Fibroblast of pulmonary artery (primary cell): Measurements from ENCODE around the gene OTX1.

Source experiments
- DNase-seq: peaks from one replicate; pipeline ENCODE4 v3.0.0-alpha.2; 2010; ENCODE audit warnings: low read depth
- H3K4me3 ChIP-seq: replicated peaks from 2 replicates; pipeline ENCODE4 v1.5.1; 2011; ENCODE audit warnings: low read depth, mild to moderate bottlenecking, control low read depth, low read length, moderate library complexity
- TF ChIP-seq, protein P1 (sequence below): IDR thresholded peaks from 2 replicates; pipeline ENCODE4 v1.5.1; 2011; ENCODE audit warnings: mild to moderate bottlenecking, control low read depth, low read length, inconsistent platforms; ENCODE audit errors: missing control alignments

OTX1 gene

DNA sequence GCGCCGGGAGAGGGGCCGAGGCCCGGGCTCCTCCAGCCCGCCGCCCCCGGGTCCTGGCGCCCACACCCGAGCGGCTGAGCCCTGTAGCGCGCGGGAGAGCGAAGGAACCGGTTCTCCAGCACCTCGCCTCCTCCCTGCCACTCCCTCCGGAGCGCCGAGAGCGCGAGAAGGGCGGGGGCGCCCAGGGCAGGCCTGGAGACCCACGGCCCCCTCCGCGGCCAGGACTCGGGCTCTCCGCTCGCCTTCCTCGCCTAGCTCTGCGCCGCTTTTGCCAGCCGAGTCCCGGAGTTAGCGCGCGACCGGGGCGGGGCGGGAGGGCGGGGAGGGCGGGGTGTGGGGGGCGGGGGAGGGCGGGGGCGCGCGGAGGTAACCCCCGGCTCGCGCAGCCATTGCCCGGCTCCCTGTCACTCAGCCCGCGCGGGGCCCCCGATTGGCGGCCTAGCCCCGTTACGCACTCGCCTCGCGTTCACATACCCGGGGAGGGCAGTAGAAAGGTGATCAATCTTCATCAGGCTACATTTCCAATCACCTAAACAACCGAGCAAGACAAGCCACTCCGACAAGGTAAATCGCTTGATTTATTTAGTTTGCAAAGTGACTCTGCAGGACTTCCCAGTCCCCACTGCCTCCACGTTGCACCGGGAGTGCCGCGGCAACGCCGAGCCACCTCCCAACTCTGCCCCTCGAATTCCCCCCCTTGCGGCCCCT is at the start of gene OTX1:
Gene OTX1, plus strand, starts transcription at position 497 of the 708 bp plus-strand sequence. CDS start 2,161 bp downstream, outside the sequence.
- peak within 1 kb of the TSS; percentile 60 for H3K4me3 ChIP-seq
- TF ChIP-seq, protein P1, sequence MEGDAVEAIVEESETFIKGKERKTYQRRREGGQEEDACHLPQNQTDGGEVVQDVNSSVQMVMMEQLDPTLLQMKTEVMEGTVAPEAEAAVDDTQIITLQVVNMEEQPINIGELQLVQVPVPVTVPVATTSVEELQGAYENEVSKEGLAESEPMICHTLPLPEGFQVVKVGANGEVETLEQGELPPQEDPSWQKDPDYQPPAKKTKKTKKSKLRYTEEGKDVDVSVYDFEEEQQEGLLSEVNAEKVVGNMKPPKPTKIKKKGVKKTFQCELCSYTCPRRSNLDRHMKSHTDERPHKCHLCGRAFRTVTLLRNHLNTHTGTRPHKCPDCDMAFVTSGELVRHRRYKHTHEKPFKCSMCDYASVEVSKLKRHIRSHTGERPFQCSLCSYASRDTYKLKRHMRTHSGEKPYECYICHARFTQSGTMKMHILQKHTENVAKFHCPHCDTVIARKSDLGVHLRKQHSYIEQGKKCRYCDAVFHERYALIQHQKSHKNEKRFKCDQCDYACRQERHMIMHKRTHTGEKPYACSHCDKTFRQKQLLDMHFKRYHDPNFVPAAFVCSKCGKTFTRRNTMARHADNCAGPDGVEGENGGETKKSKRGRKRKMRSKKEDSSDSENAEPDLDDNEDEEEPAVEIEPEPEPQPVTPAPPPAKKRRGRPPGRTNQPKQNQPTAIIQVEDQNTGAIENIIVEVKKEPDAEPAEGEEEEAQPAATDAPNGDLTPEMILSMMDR = no peak
- DNase-seq = peak; percentile 46

DNA sequence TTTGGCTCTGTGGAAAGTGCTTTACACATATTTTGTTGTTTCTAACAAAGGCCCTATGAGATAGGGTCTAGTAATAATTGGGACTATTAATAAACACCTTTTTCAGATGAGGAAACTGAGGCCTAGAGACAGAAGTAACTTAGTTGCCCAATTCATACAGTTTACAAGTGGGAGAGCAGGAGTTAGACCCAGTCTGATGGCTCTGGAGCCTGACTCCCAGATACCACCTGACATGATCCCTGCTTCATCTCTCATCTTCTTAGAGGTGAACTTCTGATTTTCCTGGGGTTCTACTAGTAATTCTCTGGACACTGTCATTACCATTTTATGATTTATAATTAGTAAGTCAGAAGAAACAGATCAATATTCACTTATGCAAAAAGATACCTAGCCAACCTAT is 49.1 kb upstream of the OTX1 start:
- TF ChIP-seq, protein P1 = no peak
- no peak overlapping the region for H3K4me3 ChIP-seq
- no peak for DNase-seq

DNA sequence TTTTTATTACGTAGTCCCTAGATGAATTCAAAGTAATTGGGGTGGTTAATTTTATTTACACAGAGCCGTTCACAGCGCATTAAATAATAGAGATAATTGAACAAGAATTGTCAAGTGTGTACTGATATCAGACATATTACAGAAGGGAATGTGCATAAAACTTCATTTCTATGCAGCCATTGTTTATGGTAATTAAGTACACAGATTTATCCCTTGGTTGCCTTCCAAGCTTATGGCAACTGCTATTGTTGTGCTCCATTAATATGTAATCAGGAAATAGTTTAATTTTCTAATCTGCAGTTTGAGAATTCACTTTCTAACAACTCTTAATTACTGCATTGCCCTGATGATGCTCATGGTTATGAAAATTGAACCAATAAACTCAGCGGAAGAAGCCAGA is 47.3 kb upstream of the OTX1 start:
- TF ChIP-seq, protein P1 = no peak
- DNase-seq = no peak
- no peak overlapping the region for H3K4me3 ChIP-seq

DNA sequence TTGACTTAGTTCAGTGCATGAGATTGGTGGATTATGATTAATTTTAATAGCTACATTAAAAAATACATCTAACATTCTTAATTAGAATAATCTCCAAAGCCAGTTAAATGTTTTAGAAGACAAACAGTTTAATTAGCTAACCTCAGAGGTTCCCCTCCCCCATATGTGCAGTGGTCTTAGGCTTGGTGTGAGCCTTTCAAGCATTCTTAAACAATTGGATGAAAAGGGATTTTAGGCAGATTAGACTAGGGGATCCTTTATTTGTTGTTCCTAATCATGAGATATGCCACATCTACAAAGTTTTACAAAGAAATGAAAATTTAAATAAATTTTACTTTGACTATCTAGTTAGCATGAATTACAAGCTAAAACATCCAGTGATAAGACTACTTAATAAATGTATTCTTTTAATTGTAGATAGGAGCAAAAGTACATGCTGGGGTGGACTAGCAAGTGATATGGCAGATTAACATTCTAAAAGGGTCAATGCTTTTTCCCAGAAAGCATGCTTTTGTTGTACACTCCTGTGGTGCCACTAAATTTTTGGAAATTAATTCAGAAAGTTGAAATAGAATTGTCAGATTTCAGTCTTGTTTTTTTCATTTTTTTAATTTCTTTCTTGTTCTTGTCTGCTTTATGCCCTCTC is 42.7 kb upstream of the OTX1 start:
- no peak overlapping the region for H3K4me3 ChIP-seq
- TF ChIP-seq, protein P1 = no peak
- DNase-seq = no peak

DNA sequence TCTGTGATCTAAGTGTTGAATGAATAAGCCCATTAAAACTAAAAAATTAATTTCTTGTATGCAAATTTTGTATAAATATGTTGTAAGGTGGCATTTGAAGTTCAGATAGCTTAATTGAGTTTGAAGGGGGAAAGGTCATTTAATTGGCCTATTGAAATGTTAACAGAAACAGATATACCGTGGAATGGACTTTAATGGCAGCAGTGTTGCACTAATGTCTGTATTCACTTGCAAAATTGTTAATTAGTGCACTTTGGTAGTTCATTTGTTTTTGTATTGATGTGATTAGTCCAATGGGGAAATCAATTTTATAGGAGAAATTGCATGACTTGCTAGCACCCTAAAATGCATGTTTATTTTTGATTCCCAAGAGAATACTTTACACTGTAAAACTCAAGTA is 41.8 kb upstream of the OTX1 start:
- DNase-seq = no peak
- no peak overlapping the region for H3K4me3 ChIP-seq
- TF ChIP-seq, protein P1 = no peak

DNA sequence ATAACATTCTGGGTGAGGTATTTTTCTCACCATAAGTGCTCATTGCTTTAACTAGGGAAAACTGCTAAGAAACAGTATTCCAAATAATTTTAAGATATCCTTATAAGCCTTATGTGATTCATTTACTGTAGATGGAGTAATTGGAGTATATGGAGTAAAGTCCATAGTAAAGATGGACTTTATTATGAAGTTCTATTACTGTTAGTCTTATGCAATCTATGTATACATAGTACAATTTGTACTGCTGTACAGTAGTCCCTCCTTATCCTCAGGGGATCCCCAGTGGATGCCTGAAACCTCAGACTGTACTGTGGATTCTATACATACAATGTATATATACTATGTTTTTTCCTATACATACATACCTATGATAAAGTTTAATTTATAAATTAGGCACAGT is 41.1 kb upstream of the OTX1 start:
- TF ChIP-seq, protein P1 = no peak
- no peak overlapping the region for H3K4me3 ChIP-seq
- DNase-seq = no peak
